GM12878 (cell line): ENCODE measurements around the gene ESRRG. TPM values are rescaled to one million over a fixed set of nuclear protein-coding genes. Genes with fewer than 3 reads are reported as not detected.

Source experiments
- ATAC-seq: fragments of 200-7000 bp; cut with Tn5 transposase; 3 replicates; pipeline ENCODE4 v1.9.1; 2020; ENCODE audit warnings: mild to moderate bottlenecking, moderate library complexity
- BruUV-seq: library from RNA; stranded (reverse); fragments of 400-500 nt; replicated peaks from 2 replicates; lab custom pipeline; 2021; lab: Mats Ljungman, UMichigan
- CTCF ChIA-PET: fragments of 300-600 bp; sonication (Branson Sonifier 250); formaldehyde crosslinking; extraction: SDS; loops from one replicate; lab custom pipeline; 2021; ENCODE audit warnings: inconsistent platforms; lab: Yijun Ruan, JAX
- POLR2A ChIA-PET: fragments of 350-600 bp; formaldehyde crosslinking; extraction: SDS; loops from one replicate; lab custom pipeline; 2021; ENCODE audit warnings: inconsistent platforms; lab: Charles Lee
- RAD21 ChIA-PET: fragments of 300-600 bp; sonication (Branson Sonifier 250); formaldehyde crosslinking; loops from one replicate; lab custom pipeline; 2023; ENCODE audit warnings: antibody characterized with exemption; ENCODE audit not compliant: unreplicated experiment; lab: Charles Lee
- SMC1A ChIA-PET: fragments of 300-600 bp; sonication (Branson Sonifier 250); formaldehyde crosslinking; loops from one replicate; lab custom pipeline; 2023; ENCODE audit not compliant: unreplicated experiment, uncharacterized antibody; lab: Charles Lee
- DNase-seq: peaks from one replicate; pipeline ENCODE4 v3.0.0-alpha.2; 2011; ENCODE audit warnings: low read depth, low spot score
- FAIRE-seq: peaks from 3 replicates; lab custom pipeline; 2011; peaks lifted over from hg19 to GRCh38; lab: Jason Lieb, UNC
- H2AFZ ChIP-seq: 2 replicates; pipeline ENCODE4 v1.6.0; 2011; ENCODE audit warnings: low read depth, low read length, control low read depth; ENCODE audit not compliant: control insufficient read depth
- H3K27ac ChIP-seq: 2 replicates; pipeline ENCODE4 v1.5.1; 2011; ENCODE audit warnings: control low read depth; ENCODE audit not compliant: control insufficient read depth, insufficient read depth
- H3K27me3 ChIP-seq, 2 experiments: replicated peaks in 1 of 2; 2 replicates each; pipeline versions ENCODE4 v1.6.0 to v1.6.1; 2011; ENCODE audit warnings: low read length in 1 of 2; ENCODE audit not compliant: control insufficient read depth in 2 of 2, insufficient read depth in 2 of 2
- H3K36me3 ChIP-seq, 2 experiments: 2 replicates each; pipeline ENCODE4 v1.5.1; 2011; ENCODE audit warnings: low read length in 1 of 2; ENCODE audit not compliant: control insufficient read depth in 2 of 2, insufficient read depth in 2 of 2
- H3K4me1 ChIP-seq: 2 replicates; pipeline ENCODE4 v1.6.1; 2011; ENCODE audit warnings: mild to moderate bottlenecking, low read length, moderate library complexity, mixed read lengths; ENCODE audit not compliant: control insufficient read depth, insufficient read depth
- H3K4me2 ChIP-seq: 2 replicates; pipeline ENCODE4 v1.6.0; 2011; ENCODE audit warnings: control low read depth; ENCODE audit not compliant: control insufficient read depth, insufficient read depth
- H3K4me3 ChIP-seq: fragments of 200-600 bp; sonication (generic); 2 replicates; pipeline ENCODE4 v1.5.1; 2016
- H3K79me2 ChIP-seq: 2 replicates; pipeline ENCODE4 v1.6.0; 2011; ENCODE audit warnings: low read length; ENCODE audit not compliant: control insufficient read depth, insufficient read depth
- H3K9ac ChIP-seq: 2 replicates; pipeline ENCODE4 v1.8.0; 2011; ENCODE audit warnings: low read length, control low read depth, mixed read lengths; ENCODE audit not compliant: control insufficient read depth, insufficient read depth
- H3K9me3 ChIP-seq: replicated peaks from 3 replicates; pipeline ENCODE4 v1.5.1; 2011; ENCODE audit warnings: mild to moderate bottlenecking, low read length; ENCODE audit not compliant: control insufficient read depth, insufficient read depth
- H4K20me1 ChIP-seq: 2 replicates; pipeline ENCODE4 v1.6.0; 2011; ENCODE audit not compliant: control insufficient read depth, insufficient read depth
- BCL3 ChIP-seq: IDR thresholded peaks from 2 replicates; pipeline ENCODE4 v1.6.1; 2011; ENCODE audit warnings: borderline replicate concordance, low read depth, mild to moderate bottlenecking, moderate library complexity, low read length; ENCODE audit not compliant: insufficient read depth, poor library complexity, severe bottlenecking
- CHD2 ChIP-seq: IDR thresholded peaks from 2 replicates; pipeline ENCODE4 v1.6.1; 2011; ENCODE audit warnings: low read depth, low read length, improper control_type of control experiment, borderline replicate concordance
- EED ChIP-seq: sonication (generic); IDR thresholded peaks from 2 replicates; pipeline ENCODE4 v1.6.1; 2016; ENCODE audit warnings: antibody characterized with exemption, low read depth
- GABPA ChIP-seq: IDR thresholded peaks from 2 replicates; pipeline ENCODE4 v1.6.1; 2014; ENCODE audit warnings: antibody characterized with exemption, low read depth, mild to moderate bottlenecking, inconsistent platforms
- MEF2A ChIP-seq: IDR thresholded peaks from 2 replicates; pipeline ENCODE4 v1.6.1; 2011; ENCODE audit warnings: low read depth, mild to moderate bottlenecking, low read length, moderate library complexity; ENCODE audit not compliant: insufficient read depth
- PAX5 ChIP-seq: IDR thresholded peaks from 2 replicates; pipeline ENCODE4 v1.6.1; 2011; ENCODE audit warnings: low read depth, low read length, borderline replicate concordance
- RELB ChIP-seq: fragments of 450-650 bp; IDR thresholded peaks from 2 replicates; pipeline ENCODE4 v1.6.1; 2017; ENCODE audit warnings: low read depth, mild to moderate bottlenecking, moderate library complexity
- RFX5 ChIP-seq: IDR thresholded peaks from 2 replicates; pipeline ENCODE4 v1.6.1; 2011; ENCODE audit warnings: low read depth, low read length, improper control_type of control experiment
- STAT3 ChIP-seq: IDR thresholded peaks from 2 replicates; pipeline ENCODE4 v1.6.1; 2011; ENCODE audit warnings: low read depth, low read length, improper control_type of control experiment
- TAF1 ChIP-seq: IDR thresholded peaks from 2 replicates; pipeline ENCODE4 v1.6.1; 2011; ENCODE audit warnings: mild to moderate bottlenecking, low read depth, low read length, borderline replicate concordance
- TARDBP ChIP-seq: IDR thresholded peaks from 2 replicates; pipeline ENCODE4 v1.6.1; 2016; ENCODE audit warnings: borderline replicate concordance
- WGBS: methylation state at CpG from one replicate; pipeline ENCODE4 v1.1.6; 2016; ENCODE audit warnings: low lambda C conversion rate; ENCODE audit not compliant: insufficient replicate concordance, insufficient coverage; ENCODE audit errors: missing lambda C conversion rate; 5-methylcytosine and 5-hydroxymethylcytosine counted together
- in situ Hi-C: fragments of 300-500 bp; cut with MboI; formaldehyde crosslinking; loops from 9 replicates; pipeline ENCODE4 v1.14.3; 2018; ENCODE audit warnings: mixed read lengths
- intact Hi-C: fragments of 100-400 bp; cut with micrococcal nuclease; formaldehyde crosslinking; loops from one replicate; pipeline ENCODE4 v1.14.2; 2022; ENCODE audit not compliant: unreplicated experiment
- polyA plus RNA-seq, 11 experiments: library from polyadenylated mRNA; depleted of rRNA in 4 of 11; unstranded in 6 of 11; stranded (reverse) in 5 of 11; fragments of >200 nt; fragmentation: Nextera tagmentation in 4 of 11; fragmentation: Illumina TruSeq in 1 of 11; extraction: Ambion mirVana in 4 of 11; extraction: Trizol in 1 of 11; gene quantifications; 1 replicate in 1 of 11; 2 replicates in 10 of 11; pipeline versions ENCODE4 v1.2.1 to v1.2.3, GENCODE V29; 2011 to 2016; ENCODE audit warnings: inconsistent platforms in 2 of 11, missing spikeins in 2 of 11, low read depth in 1 of 11
- total RNA-seq, 4 experiments: library from RNA; depleted of rRNA in 3 of 4; stranded (reverse); fragments of >200 nt in 3 of 4; fragmentation: Illumina TruSeq in 1 of 4; extraction: Trizol in 1 of 4; gene quantifications; 2 replicates each; pipeline versions ENCODE4 v1.2.1 to v1.2.3, GENCODE V29; 2013 to 2021

Gene ESRRG
- total and polyA plus RNA-seq, 10 of the 15 experiments (the other 5 are each of a cell fraction or from before 2014, with no cell fraction given): 0.03 TPM; not detected in 9

DNA sequence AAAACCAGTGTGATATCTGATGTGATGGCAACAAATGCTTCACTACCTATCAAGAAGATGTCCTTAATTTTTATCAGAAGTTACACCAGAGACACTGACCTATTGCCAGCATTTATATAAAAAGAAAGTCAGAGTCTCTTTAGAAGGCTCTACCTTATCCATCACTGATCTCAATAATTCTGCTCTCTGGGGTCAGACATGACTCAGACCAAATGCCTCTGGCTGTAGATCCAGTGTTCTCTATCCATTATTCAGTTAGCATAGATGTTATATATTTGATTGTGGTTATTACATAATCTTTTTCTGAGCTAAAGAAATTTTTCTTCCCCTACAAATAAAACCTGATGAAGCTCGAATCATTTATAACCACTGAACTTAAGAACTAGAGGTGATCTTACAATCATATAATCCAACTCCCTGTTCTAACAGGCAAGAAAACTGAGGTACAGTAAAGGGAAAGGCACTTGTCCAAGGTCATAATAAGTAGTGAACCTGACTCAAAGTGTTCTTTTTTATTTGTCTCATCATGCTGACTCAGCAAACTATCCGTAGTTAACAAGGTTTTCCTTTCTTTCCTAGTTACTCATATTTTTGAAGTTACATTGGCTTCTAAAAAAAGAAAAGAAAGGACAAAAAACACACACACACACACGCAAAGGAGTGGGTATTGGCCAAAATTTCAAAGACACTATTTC lies 43.6 kb upstream of the ESRRG start:
- intact Hi-C loops (no loop called here), in situ Hi-C loops (no loop called here)
- FAIRE-seq (no peak), DNase-seq (no peak), ATAC-seq (no peak)
- POLR2A ChIA-PET: no interaction called here
- BruUV-seq: no TSS peak
- Histone ChIP-seq H3K79me2 (no peaks in the 10 kb centered on the region), H3K4me1 (no peaks in the 10 kb centered on the region), H3K9ac (no peak overlapping the region), H3K27me3 (no peaks in the 10 kb centered on the region), H3K4me2 (no peak overlapping the region), H3K4me3 (no peak overlapping the region), H4K20me1 (no peaks in the 10 kb centered on the region), H3K9me3 (no peaks in the 10 kb centered on the region), H3K27ac (no peak overlapping the region), H3K36me3 (no peaks in the 10 kb centered on the region), H2AFZ (no peak overlapping the region)
- 2% methylated on average over 3 of the region's 3 CpGs for WGBS
- CTCF ChIA-PET: no interaction called here
- RAD21 ChIA-PET: no interaction called here
- TF ChIP-seq MEF2A (no peak), BCL3 (no peak), STAT3 (no peak), TARDBP (no peak), EED (no peak), GABPA (no peak), CHD2 (no peak), RELB (no peak), RFX5 (no peak), PAX5 (no peak), TAF1 (no peak)
- SMC1A ChIA-PET: no interaction called here
